NCI-H526 (cell line): ENCODE results near the gene RPS21.

Source experiments
- DNase-seq, 2 experiments: peaks; one replicate each; lab custom pipeline; 2025; lab: John Stamatoyannopoulos, UW

Gene RPS21

DNA sequence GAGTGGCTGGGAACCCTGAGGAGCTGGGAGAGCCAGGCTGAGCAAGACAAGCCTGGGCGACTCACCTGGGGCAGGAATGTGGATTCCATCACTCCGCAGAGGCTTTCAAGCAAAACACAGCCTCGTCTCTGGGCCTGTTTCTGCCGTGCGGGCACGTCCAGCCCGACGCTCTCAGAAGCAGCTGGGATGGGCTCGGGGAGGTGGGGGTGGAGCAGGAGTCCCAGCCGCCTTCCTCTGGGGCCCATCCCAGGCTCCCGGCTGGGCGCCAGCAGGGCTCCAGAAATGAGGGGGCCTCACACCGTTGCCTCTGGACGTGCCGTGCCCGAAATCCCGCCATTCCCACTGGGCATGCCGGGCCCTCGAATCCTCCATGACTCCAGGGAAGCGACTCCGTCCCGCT, 8.7 kb upstream of the RPS21 start:
- no peak for DNase-seq

DNA sequence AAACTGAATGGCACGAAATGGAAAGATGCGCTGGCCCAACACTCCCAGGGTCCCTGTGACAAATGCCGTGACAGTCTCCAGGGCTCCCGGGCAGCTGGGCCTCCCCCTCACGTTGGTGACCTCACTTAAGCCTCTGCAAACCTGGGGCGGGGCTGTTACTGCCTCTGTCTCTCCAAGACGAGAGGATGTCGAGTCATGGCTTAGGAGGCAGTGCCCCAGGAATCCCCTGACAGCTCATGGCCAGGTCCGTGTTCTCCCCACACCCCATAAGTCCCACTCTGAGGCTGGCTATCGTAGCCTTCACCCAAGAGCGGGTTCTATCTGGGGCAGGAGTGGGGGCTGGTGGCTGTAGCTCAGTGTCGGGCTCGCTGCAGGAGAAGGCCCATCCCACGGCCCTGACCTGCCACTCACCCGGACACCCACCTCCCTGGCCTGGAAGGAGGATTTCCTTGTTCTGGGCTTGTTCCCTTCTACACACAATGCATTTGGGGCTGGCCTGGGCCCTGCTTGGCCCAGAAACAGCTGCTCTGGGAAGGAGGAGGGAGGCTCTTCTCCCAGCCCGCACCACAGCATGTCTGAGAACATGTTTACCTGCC, 5.6 kb upstream of the RPS21 start:
- DNase-seq: no peak

GRCh38 chr20:62381842-62382241, 5.1 kb upstream of the RPS21 start:
- no peak for DNase-seq

GRCh38 chr20:62382306-62383198, 4.4 kb upstream of the RPS21 start:
- DNase-seq: peak; percentile 50 to 94

DNA sequence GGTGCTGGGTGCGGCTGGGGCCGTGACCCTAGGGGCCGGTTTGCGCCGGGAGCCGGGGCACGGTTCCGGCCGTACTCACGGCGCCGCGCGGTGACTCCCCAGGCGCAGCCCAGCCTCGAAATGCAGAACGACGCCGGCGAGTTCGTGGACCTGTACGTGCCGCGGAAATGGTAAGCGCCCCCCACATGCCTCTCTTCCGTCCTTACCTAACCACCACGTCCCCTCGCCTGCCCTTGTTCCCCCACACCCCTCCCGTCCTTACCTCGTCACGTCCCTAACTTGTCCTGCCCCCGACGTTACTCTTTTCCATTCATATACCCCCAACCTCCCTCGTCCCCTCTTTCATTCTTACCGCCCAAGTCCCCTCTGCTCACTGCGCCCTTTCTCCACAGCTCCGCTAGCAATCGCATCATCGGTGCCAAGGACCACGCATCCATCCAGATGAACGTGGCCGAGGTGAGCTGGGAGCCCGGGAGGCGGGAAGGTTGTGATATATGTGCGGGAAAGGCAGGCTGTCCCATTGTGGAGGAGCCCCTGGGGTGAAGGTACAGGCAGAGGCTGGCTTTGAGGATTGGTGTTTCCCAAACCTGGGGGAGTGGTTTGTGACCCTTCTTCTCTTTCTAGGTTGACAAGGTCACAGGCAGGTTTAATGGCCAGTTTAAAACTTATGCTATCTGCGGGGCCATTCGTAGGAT, 463 bp downstream of the RPS21 start:
- no peak for DNase-seq

GRCh38 chr20:62387933-62388635, 1.2 kb downstream of the RPS21 start:
- DNase-seq: no peak

DNA sequence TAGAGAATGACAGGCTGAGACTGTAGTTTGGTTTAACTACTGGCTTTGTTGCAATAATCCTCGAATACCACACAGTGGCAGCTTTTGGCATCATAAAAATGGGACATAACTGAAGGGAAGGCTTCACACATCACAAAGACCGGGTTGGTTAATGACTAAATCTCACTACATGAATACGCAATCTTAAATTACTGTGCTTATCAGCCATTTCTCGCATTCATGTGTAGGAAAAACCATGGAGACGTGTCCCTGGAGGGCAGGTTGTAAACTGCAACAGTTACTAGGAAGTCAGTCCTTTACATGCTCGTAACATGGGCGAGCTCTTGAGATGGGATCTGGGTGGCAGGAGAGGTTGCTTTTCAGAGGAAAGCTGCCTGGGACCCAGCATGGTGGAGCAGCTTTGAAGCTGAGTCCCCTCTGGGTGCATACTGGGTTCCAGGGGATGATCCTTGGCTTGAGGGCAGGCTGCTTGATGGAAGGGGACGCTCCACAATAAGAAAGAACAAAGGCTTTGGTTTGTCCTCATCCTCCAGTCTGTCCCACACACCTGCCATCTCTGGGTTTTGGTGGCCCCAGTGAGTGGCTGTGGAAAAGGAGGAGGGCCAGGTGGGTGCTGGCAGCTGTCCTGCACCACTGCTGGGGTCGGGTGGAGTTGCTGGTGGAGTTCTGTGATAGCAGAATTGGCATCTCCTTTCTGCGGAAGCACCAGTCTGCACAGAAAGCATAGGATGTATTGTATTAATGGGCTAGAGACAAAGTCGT, 2.1 kb downstream of the RPS21 start:
- DNase-seq: no peak

GRCh38 chr20:62389601-62390087, 2.7 kb downstream of the RPS21 start:
- DNase-seq: no peak

DNA sequence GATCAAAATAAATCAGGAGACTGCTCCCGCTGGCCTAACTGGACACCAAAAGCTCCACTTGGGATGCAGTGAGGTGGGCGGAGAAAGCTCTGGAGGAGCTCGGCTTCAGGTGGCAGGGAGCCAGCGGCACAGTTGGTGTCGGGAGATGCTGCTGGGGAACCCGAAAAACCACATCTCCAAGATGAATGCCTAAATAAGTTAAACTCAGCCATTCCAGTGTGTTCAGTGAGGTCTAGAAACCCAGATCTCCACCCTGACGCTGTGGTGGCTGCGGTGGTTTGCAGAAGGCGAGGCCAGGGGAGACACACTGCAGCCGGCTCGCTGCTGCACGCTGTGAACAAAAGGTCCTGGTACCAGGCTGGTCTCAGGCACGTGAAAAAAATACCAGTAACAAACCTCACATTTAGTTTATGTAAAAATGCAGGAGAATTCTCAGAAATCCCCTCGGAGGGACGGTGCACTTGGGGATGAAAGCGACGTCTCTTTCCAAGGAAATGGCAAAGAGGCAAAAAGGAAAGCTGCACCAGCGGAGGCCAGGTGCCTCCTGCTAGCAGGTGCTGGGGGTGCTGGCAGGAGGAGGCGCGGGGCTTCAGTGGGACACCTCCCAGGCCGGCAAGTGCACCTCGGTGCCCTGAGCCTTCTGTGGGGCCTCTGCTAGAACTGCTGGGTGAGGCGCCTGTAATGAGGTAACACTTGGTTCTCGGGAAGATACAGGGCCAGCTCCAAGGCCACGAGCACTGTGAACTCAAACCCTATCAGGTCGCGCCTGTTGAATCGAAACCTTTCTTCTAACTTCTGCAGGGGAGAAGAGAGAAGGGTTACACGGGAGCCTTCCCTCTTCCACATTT, 3.6 kb downstream of the RPS21 start:
- no peak for DNase-seq

DNA sequence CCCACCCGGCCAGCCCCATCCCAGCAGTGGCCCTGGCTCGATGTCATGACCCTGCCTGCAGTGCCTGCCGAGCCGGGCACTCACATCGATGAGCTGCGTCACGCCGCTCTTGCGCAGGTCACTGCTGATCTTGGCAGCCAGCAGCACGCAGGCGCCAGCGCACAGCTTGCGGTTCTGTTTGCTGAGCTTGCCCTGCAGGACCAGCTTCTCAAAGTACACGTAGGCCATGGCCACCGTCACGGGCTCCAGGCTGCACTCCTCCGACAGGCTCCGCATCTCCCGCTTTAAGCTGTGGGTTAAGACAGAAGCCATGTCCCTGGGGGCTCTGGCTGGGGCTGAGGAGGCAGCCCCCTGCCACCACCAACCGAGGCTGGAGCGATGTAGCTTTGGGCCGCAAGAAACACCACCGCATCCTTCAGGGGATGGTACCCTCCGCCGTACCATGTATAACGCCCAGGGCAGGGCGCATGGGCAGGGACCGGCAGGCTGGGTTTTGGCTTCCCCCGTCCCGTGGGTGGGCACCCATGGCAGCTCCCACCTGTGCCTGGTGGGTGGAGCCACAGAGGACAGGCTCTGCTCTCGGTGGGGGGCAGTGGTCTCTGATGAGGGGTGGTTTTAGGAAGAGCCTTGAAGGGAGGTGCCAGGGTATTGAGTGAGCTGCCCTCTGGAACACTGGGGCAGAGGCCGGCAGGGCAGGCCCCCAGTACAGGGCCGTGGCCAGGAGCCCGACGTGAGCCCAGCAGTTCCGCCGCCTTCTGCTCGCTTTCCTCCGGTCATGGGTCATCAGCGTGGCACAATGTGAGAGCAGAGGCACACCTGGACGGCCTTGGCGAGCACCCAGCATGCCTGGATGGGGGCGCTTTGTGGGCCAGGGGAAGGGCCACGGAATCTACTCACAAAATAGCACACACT, 4.5 kb downstream of the RPS21 start:
- DNase-seq: no peak

- DNase-seq: no peak
These were observed 5.1 kb downstream of the RPS21 start for GRCh38 chr20:62392077-62392418.

DNA sequence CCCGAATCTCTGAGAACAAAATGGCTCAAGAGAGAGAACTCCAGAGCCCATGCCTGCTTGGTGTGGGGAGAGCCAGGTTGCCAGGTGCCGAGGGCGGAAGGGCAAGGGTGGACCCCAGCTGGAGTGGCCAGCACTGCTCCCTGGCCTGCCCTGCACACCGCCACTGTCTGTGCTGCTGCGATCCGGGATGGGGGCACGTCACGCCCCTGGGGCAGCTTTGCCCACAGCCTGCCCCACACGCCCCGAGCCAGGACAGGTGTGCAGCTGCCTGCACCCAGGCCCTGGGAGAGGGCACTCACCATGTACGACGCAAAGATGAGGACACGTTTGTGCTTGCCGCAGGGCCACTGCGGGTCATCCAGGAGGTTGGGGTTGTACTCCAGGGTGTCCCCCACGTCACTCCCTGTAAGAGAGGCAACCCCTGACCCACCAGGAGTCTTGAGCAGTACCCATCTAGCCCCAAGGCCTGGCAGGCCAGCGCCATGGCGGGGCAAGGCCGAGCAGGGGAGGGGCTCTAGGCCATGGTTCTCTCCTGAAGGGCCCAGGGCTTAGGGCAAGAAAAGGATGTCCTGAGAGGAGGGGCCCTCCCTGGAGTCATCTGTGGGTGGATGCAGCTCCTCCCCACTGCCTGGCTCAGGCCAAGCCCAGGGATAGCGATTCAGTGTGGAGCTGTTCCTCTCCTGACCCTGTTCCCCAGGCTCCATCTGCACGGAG, 5.9 kb downstream of the RPS21 start:
- no peak for DNase-seq

GRCh38 chr20:62393335-62393665, 6.4 kb downstream of the RPS21 start:
- DNase-seq: no peak

DNA sequence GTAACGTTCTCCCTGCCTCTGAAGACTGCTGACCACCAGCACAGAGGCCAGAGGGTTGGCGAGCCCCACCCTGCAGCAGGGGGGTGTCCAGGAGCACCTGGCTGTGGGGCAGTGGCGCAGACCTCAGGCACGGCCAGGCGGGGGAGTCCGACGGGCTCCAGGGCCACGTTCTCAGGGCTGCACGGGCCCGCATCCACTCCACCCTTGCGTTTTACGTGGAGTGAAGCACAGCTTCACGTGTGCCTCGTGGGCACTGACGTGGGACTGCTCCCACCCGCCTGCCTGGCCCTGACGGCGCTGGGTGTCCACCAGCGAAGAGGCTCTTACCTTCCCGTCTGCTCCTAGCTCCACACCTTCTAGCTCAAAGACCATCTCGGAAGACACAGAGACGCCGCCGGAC, 6.9 kb downstream of the RPS21 start:
- DNase-seq: no peak

GRCh38 chr20:62394248-62395245, 7.6 kb downstream of the RPS21 start:
- DNase-seq: no peak

- DNase-seq: peak in 1 of 2 experiments; percentile 60
These were observed 8.7 kb downstream of the RPS21 start for GRCh38 chr20:62395311-62396242.
